Prostate gland (tissue), 2 donors: ENCODE results near the gene ADARB2.

Experiments used
- POLR2AphosphoS5 ChIP-seq: sonication (generic); formaldehyde crosslinking; IDR thresholded peaks from one replicate; pipeline ENCODE4 v1.6.1; 2017; ENCODE audit warnings: antibody characterized with exemption
- TF ChIP-seq, protein P1 (sequence below), 4 experiments: fragments of 200-600 bp in 2 of 4; fragments of 450-650 bp in 2 of 4; sonication (generic) in 2 of 4; IDR thresholded peaks; 1 replicate in 3 of 4; 2 replicates in 1 of 4; pipeline ENCODE4 v1.5.1; 2016 to 2019; ENCODE audit warnings: antibody characterized with exemption in 4 of 4, mild to moderate bottlenecking in 2 of 4, moderate library complexity in 2 of 4

DNA sequence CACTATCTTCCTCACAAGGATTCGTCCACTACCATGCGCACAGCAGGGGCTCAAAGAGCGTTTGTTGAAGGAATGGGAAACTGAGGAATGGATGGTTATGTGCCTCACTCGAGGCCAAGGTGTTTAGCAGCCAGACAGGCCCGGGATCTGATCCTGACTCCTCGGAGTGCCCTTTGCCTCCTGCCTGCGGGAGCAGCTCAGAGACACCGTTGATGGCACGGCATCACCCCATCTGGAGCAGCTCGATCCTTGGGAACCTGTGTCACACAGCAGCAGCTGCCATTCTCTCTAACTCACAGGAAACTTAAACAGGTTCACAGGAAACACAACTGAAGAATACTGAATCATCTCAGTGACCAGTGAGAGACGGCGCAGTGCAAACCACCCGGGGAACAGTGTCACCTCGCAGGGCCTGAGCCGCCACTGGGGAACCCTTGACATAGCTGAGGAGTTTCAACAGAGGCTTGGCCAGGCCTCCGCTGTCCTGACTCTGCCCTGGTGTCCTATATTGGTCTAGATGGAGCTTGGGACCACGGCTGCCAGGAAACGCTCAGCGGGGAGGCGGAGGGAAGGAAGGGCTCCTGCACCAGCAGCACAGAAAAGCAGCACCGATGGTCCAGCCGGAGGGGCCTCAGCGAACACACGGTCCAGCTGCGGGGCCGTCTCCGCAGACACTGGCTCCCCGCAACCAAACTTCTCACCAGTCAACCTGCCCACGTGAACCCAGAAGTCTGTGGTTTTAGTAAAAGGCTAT is 169.4 kb downstream of the ADARB2 start:
- TF ChIP-seq, protein P1, sequence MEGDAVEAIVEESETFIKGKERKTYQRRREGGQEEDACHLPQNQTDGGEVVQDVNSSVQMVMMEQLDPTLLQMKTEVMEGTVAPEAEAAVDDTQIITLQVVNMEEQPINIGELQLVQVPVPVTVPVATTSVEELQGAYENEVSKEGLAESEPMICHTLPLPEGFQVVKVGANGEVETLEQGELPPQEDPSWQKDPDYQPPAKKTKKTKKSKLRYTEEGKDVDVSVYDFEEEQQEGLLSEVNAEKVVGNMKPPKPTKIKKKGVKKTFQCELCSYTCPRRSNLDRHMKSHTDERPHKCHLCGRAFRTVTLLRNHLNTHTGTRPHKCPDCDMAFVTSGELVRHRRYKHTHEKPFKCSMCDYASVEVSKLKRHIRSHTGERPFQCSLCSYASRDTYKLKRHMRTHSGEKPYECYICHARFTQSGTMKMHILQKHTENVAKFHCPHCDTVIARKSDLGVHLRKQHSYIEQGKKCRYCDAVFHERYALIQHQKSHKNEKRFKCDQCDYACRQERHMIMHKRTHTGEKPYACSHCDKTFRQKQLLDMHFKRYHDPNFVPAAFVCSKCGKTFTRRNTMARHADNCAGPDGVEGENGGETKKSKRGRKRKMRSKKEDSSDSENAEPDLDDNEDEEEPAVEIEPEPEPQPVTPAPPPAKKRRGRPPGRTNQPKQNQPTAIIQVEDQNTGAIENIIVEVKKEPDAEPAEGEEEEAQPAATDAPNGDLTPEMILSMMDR (IDR thresholded peaks at IDR 0.05): no peak
- TF ChIP-seq POLR2AphosphoS5: no peak
